Activated naive CD8-positive, alpha-beta T cell treated with anti-CD3 and anti-CD28 coated beads, Interleukin-2, amount 50 U/mL, for 24 hours (primary cell): ENCODE data around the gene EXD3.
"Not testable (repeated sequence)": the region's sequence is repeated elsewhere in the genome, so short reads cannot be mapped to it uniquely, and the experiment has no call there.

Source experiments
- ATAC-seq: fragments of 150-1000 bp; cut with Tn5 transposase; one replicate; pipeline ENCODE4 v1.10.0; 2021
- DNase-seq: peaks from one replicate; pipeline ENCODE4 v3.0.0; 2021
- H3K27ac Mint-ChIP-seq: one replicate; pipeline ENCODE4 v1.8.0; 2021; ENCODE audit warnings: mild to moderate bottlenecking, mixed read lengths
- H3K27me3 Mint-ChIP-seq: one replicate; pipeline ENCODE4 v1.8.0; 2021; ENCODE audit warnings: mixed read lengths
- H3K36me3 Mint-ChIP-seq: one replicate; pipeline ENCODE4 v1.8.0; 2021; ENCODE audit warnings: low read depth, mixed read lengths
- H3K4me1 Mint-ChIP-seq: one replicate; pipeline ENCODE4 v1.8.0; 2021; ENCODE audit warnings: mixed read lengths
- H3K4me3 Mint-ChIP-seq: one replicate; pipeline ENCODE4 v1.8.0; 2021; ENCODE audit warnings: mild to moderate bottlenecking, moderate library complexity, mixed read lengths
- H3K9me3 Mint-ChIP-seq: one replicate; pipeline ENCODE4 v1.8.0; 2021; ENCODE audit warnings: mixed read lengths

The EXD3 gene

GRCh38 chr9:137381501-137382443 lies 41.2 kb downstream of the EXD3 start:
- Mint-ChIP-seq H3K4me3 (no peak overlapping the region), H3K27ac (no peak overlapping the region), H3K36me3 (no peaks in the 10 kb centered on the region), H3K27me3 (no peaks in the 10 kb centered on the region), H3K9me3 (no peaks in the 10 kb centered on the region), H3K4me1 (no peaks in the 10 kb centered on the region)
- ATAC-seq (peak; percentile 39), DNase-seq (no peak)

- ATAC-seq (no peak), DNase-seq (no peak)
- H3K9me3 Mint-ChIP-seq: no peaks in the 10 kb centered on the region
- no peaks in the 10 kb centered on the region for H3K4me1 Mint-ChIP-seq
- no peaks in the 10 kb centered on the region for H3K27me3 Mint-ChIP-seq
- no peaks in the 10 kb centered on the region for H3K36me3 Mint-ChIP-seq
- H3K27ac Mint-ChIP-seq: no peak overlapping the region
- H3K4me3 Mint-ChIP-seq: no peak overlapping the region
These were observed 42.4 kb downstream of the EXD3 start for GRCh38 chr9:137380606-137381005.

GRCh38 chr9:137380171-137380570 lies 42.8 kb downstream of the EXD3 start:
- H3K4me1 Mint-ChIP-seq: no peaks in the 10 kb centered on the region
- no peaks in the 10 kb centered on the region for H3K9me3 Mint-ChIP-seq
- H3K27ac Mint-ChIP-seq: no peak overlapping the region
- H3K27me3 Mint-ChIP-seq: no peaks in the 10 kb centered on the region
- no peak for DNase-seq
- no peaks in the 10 kb centered on the region for H3K36me3 Mint-ChIP-seq
- ATAC-seq: no peak
- H3K4me3 Mint-ChIP-seq: no peak overlapping the region

GRCh38 chr9:137379761-137380161 lies 43.2 kb downstream of the EXD3 start:
- no peaks in the 10 kb centered on the region for H3K27me3 Mint-ChIP-seq
- H3K4me1 Mint-ChIP-seq: no peaks in the 10 kb centered on the region
- H3K4me3 Mint-ChIP-seq: no peak overlapping the region
- ATAC-seq (no peak), DNase-seq (no peak)
- no peak overlapping the region for H3K27ac Mint-ChIP-seq
- H3K36me3 Mint-ChIP-seq: no peaks in the 10 kb centered on the region
- H3K9me3 Mint-ChIP-seq: no peaks in the 10 kb centered on the region

GRCh38 chr9:137378688-137379410 lies 44.1 kb downstream of the EXD3 start:
- H3K27ac Mint-ChIP-seq, ATAC-seq, H3K27me3 Mint-ChIP-seq, H3K4me1 Mint-ChIP-seq, DNase-seq, H3K9me3 Mint-ChIP-seq, H3K4me3 Mint-ChIP-seq, H3K36me3 Mint-ChIP-seq: not testable (repeated sequence)

- ATAC-seq (no peak), DNase-seq (no peak)
- no peaks in the 10 kb centered on the region for H3K36me3 Mint-ChIP-seq
- no peaks in the 10 kb centered on the region for H3K4me1 Mint-ChIP-seq
- no peaks in the 10 kb centered on the region for H3K27me3 Mint-ChIP-seq
- no peaks in the 10 kb centered on the region for H3K9me3 Mint-ChIP-seq
- no peak overlapping the region for H3K4me3 Mint-ChIP-seq
- no peak overlapping the region for H3K27ac Mint-ChIP-seq
These were observed 46.6 kb downstream of the EXD3 start for GRCh38 chr9:137376386-137376785.

GRCh38 chr9:137375321-137376058 lies 47.5 kb downstream of the EXD3 start:
- no peaks in the 10 kb centered on the region for H3K36me3 Mint-ChIP-seq
- H3K4me3 Mint-ChIP-seq: no peak overlapping the region
- DNase-seq (no peak), ATAC-seq (no peak)
- H3K9me3 Mint-ChIP-seq: no peaks in the 10 kb centered on the region
- no peaks in the 10 kb centered on the region for H3K27me3 Mint-ChIP-seq
- no peak overlapping the region for H3K27ac Mint-ChIP-seq
- H3K4me1 Mint-ChIP-seq: no peaks in the 10 kb centered on the region

- H3K27me3 Mint-ChIP-seq: no peaks in the 10 kb centered on the region
- H3K4me1 Mint-ChIP-seq: no peaks in the 10 kb centered on the region
- DNase-seq (no peak), ATAC-seq (no peak)
- H3K27ac Mint-ChIP-seq: no peak overlapping the region
- H3K36me3 Mint-ChIP-seq: no peaks in the 10 kb centered on the region
- H3K9me3 Mint-ChIP-seq: no peaks in the 10 kb centered on the region
- no peak overlapping the region for H3K4me3 Mint-ChIP-seq
These were observed 48.7 kb downstream of the EXD3 start for GRCh38 chr9:137374131-137374845.

- Mint-ChIP-seq H3K4me1 (no peaks in the 10 kb centered on the region), H3K27ac (no peak overlapping the region), H3K36me3 (no peaks in the 10 kb centered on the region), H3K9me3 (no peaks in the 10 kb centered on the region), H3K4me3 (no peak overlapping the region), H3K27me3 (no peaks in the 10 kb centered on the region)
- ATAC-seq (no peak), DNase-seq (no peak)
These were observed 49.4 kb downstream of the EXD3 start for GRCh38 chr9:137373611-137373980.

- ATAC-seq: no peak
These were observed 50.0 kb downstream of the EXD3 start for GRCh38 chr9:137372693-137373610.

GRCh38 chr9:137371946-137372651 lies 50.9 kb downstream of the EXD3 start:
- ATAC-seq: no peak
- Mint-ChIP-seq H3K27ac (no peak overlapping the region), H3K9me3 (no peaks in the 10 kb centered on the region), H3K36me3 (no peaks in the 10 kb centered on the region), H3K4me3 (no peak overlapping the region), H3K27me3 (no peaks in the 10 kb centered on the region), H3K4me1 (no peaks in the 10 kb centered on the region)
- DNase-seq: no peak

More at GRCh38 chr9:137372693-137373610, 50.0 kb downstream of the EXD3 start:
- H3K4me3 Mint-ChIP-seq: no peak overlapping the region
- no peaks in the 10 kb centered on the region for H3K4me1 Mint-ChIP-seq
- H3K27ac Mint-ChIP-seq: no peak overlapping the region
- H3K36me3 Mint-ChIP-seq: no peaks in the 10 kb centered on the region
- no peaks in the 10 kb centered on the region for H3K9me3 Mint-ChIP-seq
- DNase-seq: no peak
- H3K27me3 Mint-ChIP-seq: no peaks in the 10 kb centered on the region

GRCh38 chr9:137371521-137371941 lies 51.4 kb downstream of the EXD3 start:
- Mint-ChIP-seq H3K27ac (no peak overlapping the region), H3K4me3 (no peak overlapping the region), H3K9me3 (no peaks in the 10 kb centered on the region), H3K36me3 (no peaks in the 10 kb centered on the region), H3K4me1 (no peaks in the 10 kb centered on the region), H3K27me3 (no peaks in the 10 kb centered on the region)
- no peak for ATAC-seq
- no peak for DNase-seq
